Stimulated activated CD4-positive, alpha-beta T cell treated with anti-CD3 and anti-CD28 coated beads, TNF-alpha, amount 100 ng/mL, for 24 hours (primary cell): ENCODE measurements around the gene PLEKHH1.

Experiments used
- DNase-seq, 3 experiments: peaks; one replicate each; pipeline ENCODE4 v3.0.0-alpha.2; 2020; ENCODE audit warnings: low read depth in 3 of 3

Gene PLEKHH1

GRCh38 chr14:67532998-67533753 is at the start of gene PLEKHH1:
TSS of gene PLEKHH1 (plus strand) at chr14:67533290. CDS start at chr14:67541868, 8,578 bp downstream.
- DNase-seq, result peak; percentile 35 to 70 (median 35)

DNA sequence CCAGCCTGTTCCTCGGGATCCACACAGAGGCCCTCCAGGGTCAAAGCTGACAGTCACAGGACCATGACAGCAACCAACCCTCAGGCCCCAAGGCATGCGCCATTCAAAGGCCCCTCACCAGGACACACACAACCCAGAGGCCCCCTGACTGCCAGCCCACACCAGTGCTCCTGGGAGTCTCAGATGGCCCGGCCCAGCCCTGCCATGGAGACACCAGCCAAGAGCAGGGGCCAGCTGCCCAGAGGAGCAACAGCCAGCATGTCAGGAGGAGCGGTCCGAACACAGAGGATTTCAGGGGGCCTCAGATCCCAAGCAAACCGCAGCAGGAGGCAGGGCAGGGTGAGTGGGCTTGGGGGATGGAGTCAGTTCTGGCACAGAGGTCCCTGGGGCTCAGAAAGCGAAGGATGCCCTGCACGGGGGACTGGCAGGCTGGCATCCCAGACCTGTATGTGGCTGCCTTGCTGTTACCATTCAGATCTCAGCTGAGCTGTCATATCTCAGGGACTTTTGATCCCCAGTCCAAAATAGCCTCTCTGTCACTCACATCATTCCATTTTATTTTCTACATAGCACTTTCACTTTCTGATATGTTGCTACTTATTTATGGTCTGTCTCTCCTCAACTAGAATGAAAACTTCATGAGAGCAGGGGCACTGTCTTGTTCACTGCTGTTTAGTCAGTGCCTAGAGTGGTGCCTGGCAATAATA is 49.4 kb upstream of the PLEKHH1 start:
- DNase-seq, result no peak

- DNase-seq, result no peak
Measured at GRCh38 chr14:67485501-67486095, 47.5 kb upstream of the PLEKHH1 start.

DNA sequence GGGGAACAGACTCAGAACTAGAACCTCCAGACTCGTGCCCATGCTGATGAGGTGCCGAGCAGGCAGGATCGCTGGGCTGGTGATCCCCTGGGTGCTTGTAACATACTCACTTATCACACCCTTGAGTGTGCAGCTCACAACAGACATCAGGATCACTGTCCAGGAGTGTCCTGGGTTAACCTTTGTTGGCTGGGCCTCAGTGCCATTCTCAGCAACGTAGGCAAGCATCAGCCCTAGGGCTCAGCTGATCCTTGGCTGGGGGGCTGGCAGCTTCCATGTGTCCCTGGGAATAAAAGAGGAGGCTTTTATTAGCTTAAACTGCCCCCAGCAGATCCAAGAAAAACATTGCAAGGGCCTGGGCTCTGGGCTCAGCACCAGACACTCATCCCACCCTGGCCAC is 46.2 kb upstream of the PLEKHH1 start:
- DNase-seq, result no peak

DNA sequence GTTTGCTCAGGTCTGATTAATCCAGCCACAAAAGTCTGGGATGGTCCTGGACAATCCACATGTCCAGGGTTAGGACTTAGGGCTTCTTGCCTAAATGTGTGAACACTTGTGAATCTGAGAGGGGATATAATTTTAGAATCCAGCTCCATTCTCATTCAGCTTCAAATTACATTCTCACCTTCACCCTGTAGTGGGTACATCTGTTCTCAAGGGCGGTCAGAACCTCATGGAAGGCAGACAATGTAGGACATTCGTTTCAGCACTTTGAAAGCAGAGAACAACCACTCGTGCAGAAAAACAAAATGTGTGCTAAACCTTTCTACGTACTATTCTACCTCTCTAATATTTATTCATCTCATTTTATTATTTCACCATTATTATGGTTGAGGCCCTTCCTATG is 45.8 kb upstream of the PLEKHH1 start:
- no peak for DNase-seq

DNA sequence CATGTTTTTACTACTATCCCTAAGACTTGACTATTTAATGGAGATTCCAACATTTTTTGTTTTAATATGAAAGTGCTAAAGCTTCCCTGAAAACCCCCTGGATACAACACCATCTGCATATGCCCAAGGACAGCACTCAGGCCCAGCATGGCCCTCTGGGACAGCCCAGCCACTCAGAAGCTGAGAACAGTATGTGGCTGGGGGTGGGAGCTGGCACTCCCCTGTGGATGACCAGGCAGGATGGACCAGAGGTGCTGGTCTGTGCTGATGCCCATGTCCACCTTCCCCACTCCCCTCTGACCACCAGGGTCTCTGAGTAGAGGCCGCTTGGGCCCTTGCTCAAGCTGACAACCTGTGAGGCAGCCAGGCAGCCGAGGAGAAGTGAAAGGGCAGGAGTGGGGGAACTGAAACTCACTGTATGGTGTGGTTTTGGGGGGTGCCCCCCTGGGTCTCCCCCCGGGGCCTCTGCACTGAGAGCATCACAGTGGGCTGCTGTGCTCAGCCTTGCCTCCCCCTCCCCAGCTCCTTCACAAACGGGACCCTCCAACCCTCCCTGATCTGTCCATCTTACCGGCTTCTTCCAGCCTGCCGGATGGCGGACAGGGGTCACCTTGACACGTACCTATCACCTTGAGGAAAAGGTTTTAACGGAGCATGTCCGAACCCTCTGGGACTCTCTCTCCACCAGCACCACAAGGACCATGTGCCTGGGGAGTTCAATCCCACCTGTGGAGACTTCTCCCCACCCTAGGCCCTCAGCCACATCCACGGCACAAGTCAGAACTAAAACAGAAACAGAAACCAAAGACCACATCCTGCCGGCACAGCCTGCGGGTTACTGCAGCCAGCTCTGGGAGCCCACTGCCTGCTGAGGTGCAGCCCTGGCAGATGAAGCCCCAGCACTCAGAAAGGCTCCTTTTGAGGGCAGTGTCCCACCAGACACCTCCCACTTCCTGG is 44.9 kb upstream of the PLEKHH1 start, which contains the start of gene TMEM229B:
Gene TMEM229B, minus strand, starts transcription at position 785 of the 957 bp plus-strand sequence. CDS start 14,798 bp downstream, outside the sequence.
- peak; percentile 23 to 70 (median 44) for DNase-seq

- DNase-seq, result no peak
Measured at GRCh38 chr14:67490196-67490595, 42.9 kb upstream of the PLEKHH1 start.

DNA sequence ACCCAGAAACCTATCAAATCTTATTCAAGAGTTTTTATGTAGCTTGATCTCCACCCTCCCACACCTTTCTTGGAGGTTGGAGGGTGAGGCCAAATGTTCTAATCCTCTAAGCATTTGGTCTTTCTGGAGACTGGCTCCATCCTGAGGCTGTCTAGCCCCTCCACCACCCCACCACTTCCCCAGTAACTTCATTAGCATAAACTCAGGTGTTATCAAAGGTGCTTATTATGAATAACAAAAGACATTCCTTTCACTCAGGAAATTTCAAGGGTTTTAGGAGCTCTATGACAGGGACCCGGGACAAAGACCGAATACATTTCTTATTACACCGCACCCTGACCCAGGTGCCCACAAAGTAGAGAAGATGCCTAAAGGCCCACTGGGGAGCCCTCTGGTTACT is 41.8 kb upstream of the PLEKHH1 start:
- no peak for DNase-seq

DNA sequence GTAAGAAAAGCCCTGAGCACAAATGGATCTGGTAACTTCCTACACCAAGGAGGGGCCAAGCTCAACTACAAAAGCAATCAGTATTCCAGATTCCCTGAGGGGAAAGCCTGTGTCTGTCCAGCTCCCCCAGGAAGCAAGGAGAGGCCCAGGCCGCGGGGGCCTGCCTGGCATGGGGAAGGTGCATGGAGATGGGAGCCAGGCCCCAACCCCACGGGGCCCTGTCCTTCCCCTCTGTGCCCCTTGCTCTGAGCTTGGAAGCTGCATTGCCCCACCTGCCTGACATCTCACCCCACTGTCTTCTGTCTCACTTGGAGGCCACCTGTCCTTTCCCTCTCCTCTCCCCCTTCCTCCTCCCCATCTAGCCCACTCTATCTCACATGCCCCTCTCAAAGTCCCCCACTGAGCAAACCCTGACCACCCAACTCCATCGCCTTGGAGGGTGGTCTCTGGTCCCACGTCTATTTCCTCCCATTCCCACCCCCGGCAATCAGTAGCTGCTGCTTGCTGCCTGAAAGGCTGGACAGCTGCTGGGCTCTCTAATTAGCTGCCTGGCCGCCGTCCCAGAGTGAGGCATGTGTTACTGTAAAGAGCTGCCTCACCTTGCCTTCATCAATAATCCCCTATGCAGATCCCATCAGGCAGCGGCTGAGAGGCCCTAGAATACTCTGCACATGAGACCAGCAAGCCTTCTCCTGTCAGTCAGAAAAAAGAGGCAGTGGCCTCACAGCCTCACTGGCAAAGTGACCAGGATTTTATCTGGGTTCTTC is 41.2 kb upstream of the PLEKHH1 start:
- no peak for DNase-seq

DNA sequence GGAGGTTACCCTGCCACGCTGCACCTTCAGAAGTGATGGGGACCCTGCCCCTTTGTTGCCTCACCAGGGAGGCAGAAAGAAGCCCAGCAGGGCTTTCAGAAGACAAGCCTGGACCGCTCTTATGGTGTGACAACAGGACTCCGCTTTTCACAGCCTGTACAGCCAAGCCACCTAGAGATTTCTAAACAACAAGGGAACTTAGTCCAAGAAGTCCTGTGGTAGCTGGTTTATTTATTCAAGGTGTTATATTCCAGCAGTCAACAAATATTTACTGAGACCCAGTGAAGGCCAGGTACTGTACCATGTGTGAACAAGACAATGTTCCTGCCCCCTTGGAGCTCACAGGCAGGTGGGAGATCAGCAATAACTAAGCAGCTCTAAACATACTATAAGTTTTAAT is 40.6 kb upstream of the PLEKHH1 start:
- no peak for DNase-seq

- DNase-seq, result no peak
Measured at GRCh38 chr14:67493092-67493717, 39.9 kb upstream of the PLEKHH1 start.

- no peak for DNase-seq
Measured at GRCh38 chr14:67495827-67496226, 37.3 kb upstream of the PLEKHH1 start.

- no peak for DNase-seq
Measured at GRCh38 chr14:67497216-67497615, 35.9 kb upstream of the PLEKHH1 start.

- DNase-seq, result no peak
Measured at GRCh38 chr14:67497716-67498115, 35.4 kb upstream of the PLEKHH1 start.

GRCh38 chr14:67500981-67501380 is 32.1 kb upstream of the PLEKHH1 start:
- DNase-seq, result no peak

GRCh38 chr14:67501670-67502069 is 31.4 kb upstream of the PLEKHH1 start:
- no peak for DNase-seq

- DNase-seq, result no peak
Measured at GRCh38 chr14:67502867-67503266, 30.2 kb upstream of the PLEKHH1 start.

- no peak for DNase-seq
Measured at GRCh38 chr14:67503331-67503730, 29.8 kb upstream of the PLEKHH1 start.

DNA sequence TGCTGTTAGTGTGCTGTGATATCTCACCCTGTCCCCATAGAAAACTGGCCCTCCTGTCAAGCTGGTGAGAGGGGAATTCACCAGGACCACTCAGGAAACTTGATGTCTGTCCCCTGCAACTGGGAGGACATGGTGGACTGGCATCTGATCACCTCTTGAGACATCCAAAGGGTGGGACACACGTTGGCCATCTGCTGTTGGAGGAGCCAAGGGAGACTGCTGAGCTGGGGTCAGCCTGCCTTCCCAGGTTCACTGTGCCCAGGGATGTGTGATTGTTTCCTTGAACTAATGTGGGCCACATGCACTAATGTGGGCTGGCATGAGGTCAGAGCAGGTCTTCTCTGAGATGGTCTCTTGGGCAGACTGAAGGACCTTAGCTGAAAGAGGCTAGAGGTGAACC is 27.8 kb upstream of the PLEKHH1 start:
- DNase-seq, result no peak

DNA sequence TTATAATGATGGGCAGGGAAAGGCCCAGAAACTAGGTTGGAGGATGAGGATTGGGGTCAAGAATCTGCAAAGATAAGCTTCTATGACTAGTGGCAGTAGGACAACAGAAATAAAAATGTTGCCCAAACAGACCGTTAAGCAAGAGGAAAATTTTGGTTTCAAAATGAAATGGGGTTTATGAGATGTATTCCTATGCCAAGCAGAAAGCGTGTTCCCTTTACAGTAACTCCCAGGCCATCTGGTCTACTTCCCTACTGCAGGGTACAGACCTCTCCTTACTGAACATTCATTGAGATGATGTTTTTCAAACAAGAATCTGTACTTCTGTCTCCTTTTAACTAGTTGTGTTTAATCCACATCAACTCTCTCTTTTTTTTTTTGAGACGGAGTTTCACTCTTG is 24.1 kb upstream of the PLEKHH1 start:
- DNase-seq, result no peak
